ENCODE results near the gene NOL11.

NOL11 gene

GRCh38 chr17:67746704-67747571, 29.2 kb downstream of the NOL11 start (continued):
- TF ChIP-seq TRIM28 (IDR thresholded peaks at IDR 0.05; ENCODE audit: borderline replicate concordance, low read length) (no peak), ZNF266 (tag by site-specific recombination; IDR thresholded peaks at IDR 0.05; ENCODE audit: low read depth) (no peak), ZNF785 (tag by site-specific recombination; IDR thresholded peaks at IDR 0.05) (no peak), ZSCAN30 (tag by site-specific recombination; IDR thresholded peaks at IDR 0.05) (no peak), ZNF621 (tag by site-specific recombination; IDR thresholded peaks at IDR 0.05) (no peak), YY2 (tag by site-specific recombination; IDR thresholded peaks at IDR 0.05) (no peak), ZNF121 (tag by site-specific recombination; IDR thresholded peaks at IDR 0.05) (no peak), ZNF426 (tag by site-specific recombination; IDR thresholded peaks at IDR 0.05) (no peak), ZNF792 (tag by site-specific recombination; IDR thresholded peaks at IDR 0.05) (no peak), ATF2 (tag by site-specific recombination; IDR thresholded peaks at IDR 0.05; ENCODE audit: low read depth) (peak; percentile 64), AEBP2 (tag by site-specific recombination; IDR thresholded peaks at IDR 0.05; ENCODE audit: borderline replicate concordance) (no peak), SETDB1 (IDR thresholded peaks at IDR 0.05; ENCODE audit: insufficient read length, low read length) (no peak), MEIS1 (CRISPR knock-in tag; IDR thresholded peaks at IDR 0.05; ENCODE audit: borderline replicate concordance) (no peak), INSM2 (tag by site-specific recombination; IDR thresholded peaks at IDR 0.05) (0 out of 2 replicates have a peak, but pooled peaks have one; percentile 37), ZNF624 (tag by site-specific recombination; IDR thresholded peaks at IDR 0.05) (no peak), FEZF1 (tag by site-specific recombination; IDR thresholded peaks at IDR 0.05) (no peak), ZNF639 (tag by site-specific recombination; IDR thresholded peaks at IDR 0.05) (no peak), ZNF2 (tag by site-specific recombination; IDR thresholded peaks at IDR 0.05) (no peak), PRDM10 (tag by site-specific recombination; IDR thresholded peaks at IDR 0.05) (peak; percentile 68), ZNF280D (tag by site-specific recombination; IDR thresholded peaks at IDR 0.05) (no peak)
- TF ChIP-seq, protein P1, sequence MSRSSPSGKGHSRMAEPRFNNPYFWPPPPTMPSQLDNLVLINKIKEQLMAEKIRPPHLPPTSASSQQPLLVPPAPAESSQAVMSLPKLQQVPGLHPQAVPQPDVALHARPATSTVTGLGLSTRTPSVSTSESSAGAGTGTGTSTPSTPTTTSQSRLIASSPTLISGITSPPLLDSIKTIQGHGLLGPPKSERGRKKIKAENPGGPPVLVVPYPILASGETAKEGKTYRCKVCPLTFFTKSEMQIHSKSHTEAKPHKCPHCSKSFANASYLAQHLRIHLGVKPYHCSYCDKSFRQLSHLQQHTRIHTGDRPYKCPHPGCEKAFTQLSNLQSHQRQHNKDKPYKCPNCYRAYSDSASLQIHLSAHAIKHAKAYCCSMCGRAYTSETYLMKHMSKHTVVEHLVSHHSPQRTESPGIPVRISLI (tag by site-specific recombination; IDR thresholded peaks at IDR 0.05): no peak
- TF ChIP-seq, protein P2, sequence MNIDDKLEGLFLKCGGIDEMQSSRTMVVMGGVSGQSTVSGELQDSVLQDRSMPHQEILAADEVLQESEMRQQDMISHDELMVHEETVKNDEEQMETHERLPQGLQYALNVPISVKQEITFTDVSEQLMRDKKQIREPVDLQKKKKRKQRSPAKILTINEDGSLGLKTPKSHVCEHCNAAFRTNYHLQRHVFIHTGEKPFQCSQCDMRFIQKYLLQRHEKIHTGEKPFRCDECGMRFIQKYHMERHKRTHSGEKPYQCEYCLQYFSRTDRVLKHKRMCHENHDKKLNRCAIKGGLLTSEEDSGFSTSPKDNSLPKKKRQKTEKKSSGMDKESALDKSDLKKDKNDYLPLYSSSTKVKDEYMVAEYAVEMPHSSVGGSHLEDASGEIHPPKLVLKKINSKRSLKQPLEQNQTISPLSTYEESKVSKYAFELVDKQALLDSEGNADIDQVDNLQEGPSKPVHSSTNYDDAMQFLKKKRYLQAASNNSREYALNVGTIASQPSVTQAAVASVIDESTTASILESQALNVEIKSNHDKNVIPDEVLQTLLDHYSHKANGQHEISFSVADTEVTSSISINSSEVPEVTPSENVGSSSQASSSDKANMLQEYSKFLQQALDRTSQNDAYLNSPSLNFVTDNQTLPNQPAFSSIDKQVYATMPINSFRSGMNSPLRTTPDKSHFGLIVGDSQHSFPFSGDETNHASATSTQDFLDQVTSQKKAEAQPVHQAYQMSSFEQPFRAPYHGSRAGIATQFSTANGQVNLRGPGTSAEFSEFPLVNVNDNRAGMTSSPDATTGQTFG (tag by site-specific recombination; IDR thresholded peaks at IDR 0.05; ENCODE audit: borderline replicate concordance): no peak
